ENCODE results near the gene GGPS1. TPM values are rescaled to one million over a fixed set of nuclear protein-coding genes. Genes with fewer than 3 reads are reported as not detected.

The GGPS1 gene
- total and polyA plus RNA-seq, 7 experiments from 2014 or later, result 26.5 to 70.0 (median 47.8) TPM

DNA sequence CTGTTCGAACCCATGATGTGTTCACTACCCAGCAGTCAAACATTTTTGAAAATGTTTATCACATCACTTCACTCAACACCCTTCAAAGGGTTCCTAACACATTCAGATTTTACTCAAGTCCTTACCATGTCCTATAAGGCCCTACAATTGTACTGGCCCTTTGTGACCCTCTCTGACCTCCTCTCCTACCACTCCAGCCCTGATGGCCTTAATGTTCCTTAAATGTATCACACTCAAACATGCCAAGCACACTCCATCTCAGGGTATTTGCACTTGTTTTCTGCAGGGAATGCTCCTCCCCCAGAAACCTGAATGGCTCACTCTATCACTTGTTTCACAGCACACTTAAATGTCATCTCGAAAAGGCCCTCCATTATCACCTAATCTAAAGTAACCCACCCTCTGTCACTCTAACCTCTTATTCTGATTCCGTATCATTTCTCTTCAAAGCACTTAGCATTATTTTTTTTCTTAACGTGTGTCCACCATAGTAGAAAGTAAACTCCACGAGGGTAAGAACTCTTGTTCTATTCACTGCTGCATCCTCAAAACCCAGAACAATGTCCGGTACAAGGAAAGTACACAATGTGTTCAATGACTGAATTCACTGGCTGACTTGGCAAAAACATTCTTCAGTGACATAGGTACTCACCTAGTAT, 7.7 kb upstream of the GGPS1 start:
- Mint-ChIP-seq H3K4me1 (peaks cover 59 to 79% (median 74%) of the 10 kb centered on the region in 7 donors), H3K36me3 (peaks cover 12 to 27% (median 24%) of the 10 kb centered on the region in 5 donors), H3K27ac (peak overlapping the region; percentile 5 to 83 (median 34)), H3K4me3 (peak overlapping the region in 9 of 10 donors; percentile 7 to 49 (median 26)), H3K9me3 (no peaks in the 10 kb centered on the region), H3K27me3 (no peaks in the 10 kb centered on the region)
- H3K9me3 ChIP-seq (ENCODE audit: control insufficient read depth in 2 of 3, low read length in 3 of 3), result no peaks in the 10 kb centered on the region
- intact Hi-C loops (cut with micrococcal nuclease), result no loop called here
- no peaks in the 10 kb centered on the region for H3K27me3 ChIP-seq (ENCODE audit: control insufficient read depth in 2 of 2, insufficient read depth in 2 of 2, low read length in 2 of 2)
- peaks cover 0 to 17% (median 5%) of the 10 kb centered on the region in 3 experiments for H3K36me3 ChIP-seq (ENCODE audit: control insufficient read depth in 2 of 3, insufficient read depth in 3 of 3, low read length in 3 of 3)
- peaks cover 35 to 52% of the 10 kb centered on the region in 2 donors for H3K4me1 ChIP-seq (ENCODE audit: control insufficient read depth in 2 of 2, insufficient read depth in 2 of 2, low read length in 2 of 2)
- no peak for DNase-seq
- H3K4me3 ChIP-seq (ENCODE audit: low read length), result no peak overlapping the region
- ChIA-PET CTCF (no interaction called here), POLR2A (no interaction called here)
- peak; percentile 15 for ATAC-seq
- no peak overlapping the region for H3K27ac ChIP-seq (ENCODE audit: low read depth, low read length)

DNA sequence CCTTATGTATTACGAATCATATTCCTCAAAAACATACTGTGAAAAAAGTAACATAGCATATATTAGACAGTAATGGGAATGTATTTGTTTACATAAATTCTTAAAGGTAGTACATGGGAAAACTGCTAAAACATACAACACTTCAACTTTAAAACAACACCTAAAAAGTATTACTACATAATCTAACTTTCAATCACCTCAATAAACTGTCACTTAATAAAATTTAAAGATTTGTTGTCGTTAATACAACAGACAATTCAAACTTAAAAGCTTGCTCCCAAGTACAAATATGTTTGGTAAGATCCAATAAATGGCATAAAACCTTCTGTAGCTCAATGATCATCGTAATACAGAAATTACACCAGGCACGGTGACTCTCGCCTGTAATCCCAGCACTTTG, 4.1 kb upstream of the GGPS1 start:
- no peaks in the 10 kb centered on the region for H3K9me3 Mint-ChIP-seq
- H3K27me3 ChIP-seq (ENCODE audit: control insufficient read depth in 2 of 2, insufficient read depth in 2 of 2, low read length in 2 of 2), result no peaks in the 10 kb centered on the region
- peak overlapping the region; percentile 100 for H3K27ac ChIP-seq (ENCODE audit: low read depth, low read length)
- H3K9me3 ChIP-seq (ENCODE audit: control insufficient read depth in 2 of 3, low read length in 3 of 3), result peaks cover 0 to 4% (median 0%) of the 10 kb centered on the region in 3 experiments
- intact Hi-C loops (cut with micrococcal nuclease), result no loop called here
- no peaks in the 10 kb centered on the region for H3K27me3 Mint-ChIP-seq
- H3K36me3 ChIP-seq (ENCODE audit: control insufficient read depth in 2 of 3, insufficient read depth in 3 of 3, low read length in 3 of 3), result peaks cover 0 to 22% (median 5%) of the 10 kb centered on the region in 3 experiments
- peaks cover 50 to 69% (median 64%) of the 10 kb centered on the region in 7 donors for H3K4me1 Mint-ChIP-seq
- ChIA-PET CTCF (interaction anchor here (0.7 kb wide), 1 partner anchor 101 kb away, joined by 4 read pairs; no protein-coding TSS in a partner anchor), POLR2A (interaction anchor here (1.2 to 1.6 kb wide), 2 partner anchors 17 to 25 kb away, joined by 6 to 13 read pairs; no protein-coding TSS in a partner anchor)
- H3K27ac Mint-ChIP-seq, result peak overlapping the region in 7 of 9 donors; percentile 59 to 98 (median 64)
- H3K4me1 ChIP-seq (ENCODE audit: control insufficient read depth in 2 of 2, insufficient read depth in 2 of 2, low read length in 2 of 2), result peaks cover 34 to 47% of the 10 kb centered on the region in 2 donors
- no peak for ATAC-seq
- peaks cover 11 to 27% (median 20%) of the 10 kb centered on the region in 5 donors for H3K36me3 Mint-ChIP-seq
- peak overlapping the region in 8 of 10 donors; percentile 65 to 100 (median 93) for H3K4me3 Mint-ChIP-seq
- H3K4me3 ChIP-seq (ENCODE audit: low read length), result no peak overlapping the region
- no peak for DNase-seq

DNA sequence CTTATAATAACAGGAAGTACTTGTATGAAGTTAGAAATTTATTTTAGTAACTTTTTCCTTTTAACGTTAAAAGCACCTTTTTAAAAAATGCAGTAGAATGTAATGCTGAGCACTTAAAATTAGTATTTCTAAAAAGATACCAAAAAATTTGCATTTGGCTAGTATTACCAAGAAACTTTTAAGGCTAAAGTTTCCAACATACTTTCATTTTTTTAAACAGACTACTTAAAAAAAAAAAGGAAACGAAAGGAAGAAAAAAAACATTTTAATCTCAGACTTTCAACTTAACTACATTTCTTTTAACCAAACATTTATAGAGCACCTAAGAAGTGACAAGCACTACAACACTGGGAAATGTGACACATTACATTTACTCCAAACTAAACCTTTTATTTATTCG, 3.2 kb upstream of the GGPS1 start:
- ATAC-seq (no peak), DNase-seq (no peak)
- Histone ChIP-seq H3K27me3 (ENCODE audit: control insufficient read depth in 2 of 2, insufficient read depth in 2 of 2, low read length in 2 of 2) (no peaks in the 10 kb centered on the region), H3K9me3 (ENCODE audit: control insufficient read depth in 2 of 3, low read length in 3 of 3) (peaks cover 0 to 4% (median 0%) of the 10 kb centered on the region in 3 experiments), H3K4me1 (ENCODE audit: control insufficient read depth in 2 of 2, insufficient read depth in 2 of 2, low read length in 2 of 2) (peaks cover 34 to 44% of the 10 kb centered on the region in 2 donors), H3K27ac (ENCODE audit: low read depth, low read length) (peak overlapping the region; percentile 100), H3K36me3 (ENCODE audit: control insufficient read depth in 2 of 3, insufficient read depth in 3 of 3, low read length in 3 of 3) (peaks cover 0 to 19% (median 5%) of the 10 kb centered on the region in 3 experiments), H3K4me3 (ENCODE audit: low read length) (peak overlapping the region; percentile 73)
- H3K4me3 Mint-ChIP-seq, result peak overlapping the region in 8 of 10 donors; percentile 85 to 100 (median 98)
- no peaks in the 10 kb centered on the region for H3K9me3 Mint-ChIP-seq
- peaks cover 11 to 25% (median 20%) of the 10 kb centered on the region in 5 donors for H3K36me3 Mint-ChIP-seq
- ChIA-PET POLR2A (interaction anchor here (1.2 kb wide), 1 partner anchor 18 kb away, joined by 13 read pairs; no protein-coding TSS in a partner anchor), CTCF (no interaction called here)
- H3K27me3 Mint-ChIP-seq, result no peaks in the 10 kb centered on the region
- H3K4me1 Mint-ChIP-seq, result peaks cover 45 to 64% (median 59%) of the 10 kb centered on the region in 7 donors
- intact Hi-C loops (cut with micrococcal nuclease), result loop anchor here (1.0 to 5.0 kb wide), 6 partner anchors 11 to 1472 kb away; partner anchors contain the start of genes ERO1B (in 1 of the 2) and MTR (in 1 of the 2)
- peak overlapping the region in 8 of 9 donors; percentile 35 to 99 (median 80) for H3K27ac Mint-ChIP-seq

DNA sequence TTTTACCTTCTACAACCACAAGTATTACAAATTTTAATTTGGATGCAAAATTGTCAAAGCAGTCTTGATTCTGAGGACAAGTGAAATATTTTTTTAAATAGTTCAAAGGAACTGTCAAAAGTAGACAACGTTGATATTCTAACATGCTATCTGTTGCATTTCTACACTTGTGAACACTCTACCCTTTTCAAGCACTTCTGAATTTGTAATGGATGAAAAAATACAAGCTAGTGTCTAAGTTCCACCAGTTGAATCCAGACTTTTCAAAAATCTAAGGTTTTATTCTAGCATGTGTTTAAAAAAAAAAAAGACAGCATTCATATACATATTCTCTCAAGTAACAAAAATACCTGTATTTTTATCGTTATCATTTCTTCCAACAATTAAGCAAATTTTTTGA, 2.5 kb upstream of the GGPS1 start:
- no peak for DNase-seq
- Histone ChIP-seq H3K4me3 (ENCODE audit: low read length) (peak overlapping the region; percentile 73), H3K4me1 (ENCODE audit: control insufficient read depth in 2 of 2, insufficient read depth in 2 of 2, low read length in 2 of 2) (peaks cover 39 to 46% of the 10 kb centered on the region in 2 donors), H3K27ac (ENCODE audit: low read depth, low read length) (peak overlapping the region; percentile 100), H3K27me3 (ENCODE audit: control insufficient read depth in 2 of 2, insufficient read depth in 2 of 2, low read length in 2 of 2) (no peaks in the 10 kb centered on the region), H3K9me3 (ENCODE audit: control insufficient read depth in 2 of 3, low read length in 3 of 3) (peaks cover 0 to 4% (median 0%) of the 10 kb centered on the region in 3 experiments), H3K36me3 (ENCODE audit: control insufficient read depth in 2 of 3, insufficient read depth in 3 of 3, low read length in 3 of 3) (peaks cover 0 to 14% (median 3%) of the 10 kb centered on the region in 3 experiments)
- no peaks in the 10 kb centered on the region for H3K9me3 Mint-ChIP-seq
- intact Hi-C loops (cut with micrococcal nuclease), result loop anchor here (1.0 to 5.0 kb wide), 7 partner anchors 11 to 1471 kb away; partner anchors contain the start of genes ERO1B (in 1 of the 2) and MTR (in 1 of the 2)
- ChIA-PET CTCF (interaction anchor here (1.7 kb wide), 1 partner anchor 8 kb away, joined by 4 read pairs; no protein-coding TSS in a partner anchor), POLR2A (interaction anchor here (0.7 to 1.0 kb wide), 2 partner anchors 26 to 38 kb away, joined by 4 to 6 read pairs; no protein-coding TSS in a partner anchor)
- no peak for ATAC-seq
- peak overlapping the region in 7 of 9 donors; percentile 39 to 99 (median 98) for H3K27ac Mint-ChIP-seq
- H3K4me3 Mint-ChIP-seq, result peak overlapping the region in 8 of 10 donors; percentile 85 to 100 (median 98)
- no peaks in the 10 kb centered on the region for H3K27me3 Mint-ChIP-seq
- H3K36me3 Mint-ChIP-seq, result peaks cover 6 to 23% (median 13%) of the 10 kb centered on the region in 5 donors
- peaks cover 38 to 57% (median 51%) of the 10 kb centered on the region in 7 donors for H3K4me1 Mint-ChIP-seq

DNA sequence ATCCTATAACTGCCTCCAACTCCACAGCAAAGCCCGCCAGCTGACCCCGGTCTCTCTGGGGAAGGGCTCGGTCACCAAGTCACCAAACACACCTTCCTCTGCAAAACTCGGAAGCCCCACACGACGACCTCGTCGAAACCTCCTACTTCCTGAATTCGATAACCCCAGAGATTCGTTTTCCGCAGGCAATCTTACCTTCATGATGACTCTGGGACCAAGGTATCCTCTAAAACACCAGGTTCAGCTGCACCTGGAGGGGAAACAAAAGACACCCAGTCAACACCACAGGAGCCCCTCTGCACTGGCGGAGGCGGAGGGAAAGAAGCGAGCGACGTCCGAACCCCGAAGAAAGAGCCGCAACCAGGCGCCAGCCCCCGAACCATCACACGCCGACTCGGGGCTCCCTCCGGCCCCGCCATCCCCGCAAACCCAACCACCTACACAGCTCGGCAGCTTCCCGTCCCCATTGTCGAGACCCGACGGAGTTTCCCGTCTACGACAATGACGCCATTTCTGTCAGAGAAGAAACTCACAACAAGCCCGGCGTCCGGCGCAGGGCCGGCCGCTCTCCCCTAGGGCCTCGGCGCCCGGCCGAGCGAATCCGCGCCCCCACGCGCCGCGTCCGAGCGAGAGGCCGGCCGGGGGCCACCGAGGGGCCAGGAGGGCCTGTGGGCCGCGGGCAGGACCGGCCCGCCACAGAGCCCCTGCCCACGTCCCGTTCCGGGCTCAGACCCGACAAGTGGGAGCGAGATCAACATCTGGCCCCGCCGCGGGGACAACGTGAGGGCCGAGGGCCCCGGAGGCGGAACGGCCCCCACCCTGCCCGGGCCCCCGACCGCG, 1.4 kb upstream of the GGPS1 start:
- ChIA-PET CTCF (interaction anchor here (1.7 kb wide), 1 partner anchor 9 kb away, joined by 4 read pairs; no protein-coding TSS in a partner anchor), POLR2A (interaction anchor here (0.8 to 2.7 kb wide), 8 partner anchors 9 to 716 kb away, joined by 3 to 7 read pairs (median 3); partner anchors contain the start of gene RBM34)

More for the DNA sequence above, 1.4 kb upstream of the GGPS1 start:
- DNase-seq, result peak; percentile 53 to 82 (median 71)
- H3K27me3 Mint-ChIP-seq, result no peaks in the 10 kb centered on the region
- peak overlapping the region in 6 of 9 donors; percentile 95 to 99 (median 98) for H3K27ac Mint-ChIP-seq
- Histone ChIP-seq H3K4me1 (ENCODE audit: control insufficient read depth in 2 of 2, insufficient read depth in 2 of 2, low read length in 2 of 2) (peaks cover 47 to 51% of the 10 kb centered on the region in 2 donors), H3K9me3 (ENCODE audit: control insufficient read depth in 2 of 3, low read length in 3 of 3) (peaks cover 0 to 4% (median 0%) of the 10 kb centered on the region in 3 experiments), H3K27ac (ENCODE audit: low read depth, low read length) (peak overlapping the region; percentile 100), H3K36me3 (ENCODE audit: control insufficient read depth in 2 of 3, insufficient read depth in 3 of 3, low read length in 3 of 3) (peaks cover 0 to 14% (median 0%) of the 10 kb centered on the region in 3 experiments), H3K4me3 (ENCODE audit: low read length) (peak overlapping the region; percentile 73), H3K27me3 (ENCODE audit: control insufficient read depth in 2 of 2, insufficient read depth in 2 of 2, low read length in 2 of 2) (no peaks in the 10 kb centered on the region)
- H3K36me3 Mint-ChIP-seq, result peaks cover 8 to 20% (median 11%) of the 10 kb centered on the region in 5 donors
- H3K9me3 Mint-ChIP-seq, result no peaks in the 10 kb centered on the region
- intact Hi-C loops (cut with micrococcal nuclease), result loop anchor here (1.0 to 5.0 kb wide), 6 partner anchors 12 to 1470 kb away; partner anchors contain the start of genes ERO1B (in 1 of the 2) and MTR (in 1 of the 2)
- peaks cover 31 to 46% (median 42%) of the 10 kb centered on the region in 7 donors for H3K4me1 Mint-ChIP-seq
- H3K4me3 Mint-ChIP-seq, result peak overlapping the region in 8 of 10 donors; percentile 93 to 100 (median 98)
- peak; percentile 11 for ATAC-seq
